Hindlimb muscle (tissue), 1 donor: ENCODE measurements around the gene B3GALT6. TPM values are rescaled to one million over a fixed set of nuclear protein-coding genes. Genes with fewer than 3 reads are reported as not detected.

Experiments used
- DNase-seq: peaks from one replicate; pipeline ENCODE4 v3.0.0-alpha.2; 2013
- polyA plus RNA-seq: library from polyadenylated mRNA; unstranded; fragments of 120-200 nt; gene quantifications from one replicate; pipeline ENCODE4 v1.2.1, GENCODE V29; 2013; ENCODE audit not compliant: insufficient read length

Gene B3GALT6
- polyA plus RNA-seq, 1 donor, result 20.0 TPM

GRCh38 chr1:1267488-1268283, 35.6 kb downstream of the B3GALT6 start:
- no peak for DNase-seq

- DNase-seq, result no peak
These were observed 36.2 kb downstream of the B3GALT6 start for GRCh38 chr1:1268284-1268682.

- no peak for DNase-seq
These were observed 38.8 kb downstream of the B3GALT6 start for GRCh38 chr1:1270813-1271212.

GRCh38 chr1:1272341-1273208, 40.5 kb downstream of the B3GALT6 start:
- no peak for DNase-seq

GRCh38 chr1:1273209-1273511, 41.1 kb downstream of the B3GALT6 start:
- DNase-seq, result no peak

- peak; percentile 93 for DNase-seq
These were observed 41.7 kb downstream of the B3GALT6 start, which contains the start of gene UBE2J2 for GRCh38 chr1:1273512-1274298. TSS of gene UBE2J2 (minus strand) at chr1:1273854. CDS start at chr1:1267992, 5,862 bp downstream.

- no peak for DNase-seq
These were observed 42.4 kb downstream of the B3GALT6 start for GRCh38 chr1:1274299-1274930.

GRCh38 chr1:1274931-1275431, 42.9 kb downstream of the B3GALT6 start:
- no peak for DNase-seq

GRCh38 chr1:1275836-1276235, 43.8 kb downstream of the B3GALT6 start:
- DNase-seq, result no peak

GRCh38 chr1:1278620-1279019, 46.6 kb downstream of the B3GALT6 start:
- no peak for DNase-seq

GRCh38 chr1:1279028-1279427, 47.0 kb downstream of the B3GALT6 start:
- DNase-seq, result no peak

GRCh38 chr1:1280782-1281481, 48.9 kb downstream of the B3GALT6 start:
- DNase-seq, result no peak

GRCh38 chr1:1281533-1282321, 49.7 kb downstream of the B3GALT6 start:
- no peak for DNase-seq

- DNase-seq, result no peak
These were observed 51.0 kb downstream of the B3GALT6 start for GRCh38 chr1:1282998-1283397.

- no peak for DNase-seq
These were observed 51.8 kb downstream of the B3GALT6 start for GRCh38 chr1:1283821-1284220.

Other genes starting within 250 kb of the B3GALT6 start
- 24.1 TPM for gene HES4, start 232.1 kb upstream of the B3GALT6 start, polyA plus RNA-seq
- gene ISG15, start 218.7 kb upstream of the B3GALT6 start, polyA plus RNA-seq, result 8.9 TPM
- gene AGRN, start 212.1 kb upstream of the B3GALT6 start, polyA plus RNA-seq, result 51.3 TPM
- gene RNF223, start 157.9 kb upstream of the B3GALT6 start, polyA plus RNA-seq, result 0.31 TPM
- 7.8 TPM for gene C1orf159, start 116.1 kb upstream of the B3GALT6 start, polyA plus RNA-seq
- gene TTLL10, start 58.4 kb upstream of the B3GALT6 start, polyA plus RNA-seq, result 0.25 TPM
- gene TNFRSF18, start 25.6 kb upstream of the B3GALT6 start, polyA plus RNA-seq, result 4.1 TPM
- 3.2 TPM for gene TNFRSF4, start 18.1 kb upstream of the B3GALT6 start, polyA plus RNA-seq
- 92.9 TPM for gene SDF4, start 236 bp upstream of the B3GALT6 start, polyA plus RNA-seq
- 3.6 TPM for gene C1QTNF12, start 14.5 kb downstream of the B3GALT6 start, polyA plus RNA-seq
- 39.1 TPM for gene UBE2J2, start 41.6 kb downstream of the B3GALT6 start, polyA plus RNA-seq
- 5.4 TPM for gene SCNN1D, start 48.2 kb downstream of the B3GALT6 start, polyA plus RNA-seq
- gene ACAP3, start 75.7 kb downstream of the B3GALT6 start, polyA plus RNA-seq, result 54.6 TPM
- 7.0 TPM for gene PUSL1, start 76.4 kb downstream of the B3GALT6 start, polyA plus RNA-seq
- gene INTS11, start 92.4 kb downstream of the B3GALT6 start, polyA plus RNA-seq, result 87.7 TPM
- 20.2 TPM for gene CPTP, start 92.6 kb downstream of the B3GALT6 start, polyA plus RNA-seq
- gene TAS1R3, start 99.0 kb downstream of the B3GALT6 start, polyA plus RNA-seq, result 3.9 TPM
- 54.3 TPM for gene DVL1, start 117.2 kb downstream of the B3GALT6 start, polyA plus RNA-seq
- gene MXRA8, start 126.3 kb downstream of the B3GALT6 start, polyA plus RNA-seq, result 73.1 TPM
- gene AURKAIP1, start 143.0 kb downstream of the B3GALT6 start, polyA plus RNA-seq, result 71.7 TPM
- gene CCNL2, start 167.1 kb downstream of the B3GALT6 start, polyA plus RNA-seq, result 174 TPM
- 91.1 TPM for gene MRPL20, start 175.1 kb downstream of the B3GALT6 start, polyA plus RNA-seq
- gene ANKRD65, start 189.0 kb downstream of the B3GALT6 start, polyA plus RNA-seq, result 24.7 TPM
- 72.5 TPM for gene VWA1, start 203.5 kb downstream of the B3GALT6 start, polyA plus RNA-seq
- gene ATAD3C, start 217.5 kb downstream of the B3GALT6 start, polyA plus RNA-seq, result 0.90 TPM
- gene ATAD3B, start 239.5 kb downstream of the B3GALT6 start, polyA plus RNA-seq, result 13.0 TPM